Measurements from ENCODE around the gene ZC3H18. TPM values are rescaled to one million over a fixed set of nuclear protein-coding genes. Genes with fewer than 3 reads are reported as not detected.
"Not testable (repeated sequence)": the region's sequence is repeated elsewhere in the genome, so short reads cannot be mapped to it uniquely, and the experiment has no call there.

ZC3H18 gene
- polyA plus RNA-seq, 4 donors, result 34.3 to 48.6 (median 35.2) TPM

GRCh38 chr16:88600539-88600896 lies 30.3 kb downstream of the ZC3H18 start:
- DNase-seq (ENCODE audit: low read depth in 4 of 4, low spot score in 3 of 4), result no peak

GRCh38 chr16:88601313-88602036 lies 31.3 kb downstream of the ZC3H18 start:
- DNase-seq (ENCODE audit: low read depth in 4 of 4, low spot score in 3 of 4), result no peak

GRCh38 chr16:88602091-88602490 lies 31.9 kb downstream of the ZC3H18 start:
- no peak for DNase-seq (ENCODE audit: low read depth in 4 of 4, low spot score in 3 of 4)

- DNase-seq (ENCODE audit: low read depth in 4 of 4, low spot score in 3 of 4), result no peak
These were observed 35.3 kb downstream of the ZC3H18 start for GRCh38 chr16:88605186-88606147.

- DNase-seq (ENCODE audit: low read depth in 4 of 4, low spot score in 3 of 4), result no peak
These were observed 36.0 kb downstream of the ZC3H18 start for GRCh38 chr16:88606148-88606757.

- no peak for DNase-seq (ENCODE audit: low read depth in 4 of 4, low spot score in 3 of 4)
These were observed 37.9 kb downstream of the ZC3H18 start for GRCh38 chr16:88608076-88608475.

GRCh38 chr16:88609426-88609825 lies 39.2 kb downstream of the ZC3H18 start:
- DNase-seq (ENCODE audit: low read depth in 4 of 4, low spot score in 3 of 4), result not testable (repeated sequence)

GRCh38 chr16:88610080-88610479 lies 39.9 kb downstream of the ZC3H18 start:
- DNase-seq (ENCODE audit: low read depth in 4 of 4, low spot score in 3 of 4), result no peak

- DNase-seq (ENCODE audit: low read depth in 4 of 4, low spot score in 3 of 4), result peak in 1 of 4 donors; percentile 67
These were observed 41.0 kb downstream of the ZC3H18 start for GRCh38 chr16:88610909-88611812.

GRCh38 chr16:88613293-88613692 lies 43.1 kb downstream of the ZC3H18 start:
- no peak for DNase-seq (ENCODE audit: low read depth in 4 of 4, low spot score in 3 of 4)

GRCh38 chr16:88613911-88614817 lies 44.0 kb downstream of the ZC3H18 start:
- DNase-seq (ENCODE audit: low read depth in 4 of 4, low spot score in 3 of 4), result no peak

- no peak for DNase-seq (ENCODE audit: low read depth in 4 of 4, low spot score in 3 of 4)
These were observed 44.8 kb downstream of the ZC3H18 start for GRCh38 chr16:88614818-88615580.

- no peak for DNase-seq (ENCODE audit: low read depth in 4 of 4, low spot score in 3 of 4)
These were observed 46.1 kb downstream of the ZC3H18 start for GRCh38 chr16:88616320-88616719.

- DNase-seq (ENCODE audit: low read depth in 4 of 4, low spot score in 3 of 4), result no peak
These were observed 46.5 kb downstream of the ZC3H18 start for GRCh38 chr16:88616736-88617135.

GRCh38 chr16:88617268-88618031 lies 47.2 kb downstream of the ZC3H18 start:
- DNase-seq (ENCODE audit: low read depth in 4 of 4, low spot score in 3 of 4), result no peak

GRCh38 chr16:88618182-88618955 lies 48.2 kb downstream of the ZC3H18 start:
- DNase-seq (ENCODE audit: low read depth in 4 of 4, low spot score in 3 of 4), result no peak
